Activated naive CD8-positive, alpha-beta T cell (primary cell): ENCODE data around the gene NPDC1.

Experiments
- H3K27ac Mint-ChIP-seq: one replicate; pipeline ENCODE4 v1.8.0; 2021; ENCODE audit warnings: mixed read lengths
- H3K27me3 Mint-ChIP-seq: one replicate; pipeline ENCODE4 v1.8.0; 2021; ENCODE audit warnings: mixed read lengths
- H3K36me3 Mint-ChIP-seq: one replicate; pipeline ENCODE4 v1.8.0; 2021; ENCODE audit warnings: mixed read lengths
- H3K4me1 Mint-ChIP-seq: one replicate; pipeline ENCODE4 v1.8.0; 2021; ENCODE audit warnings: low read depth, mixed read lengths
- H3K4me3 Mint-ChIP-seq: one replicate; pipeline ENCODE4 v1.8.0; 2021; ENCODE audit warnings: mild to moderate bottlenecking, mixed read lengths
- H3K9me3 Mint-ChIP-seq: one replicate; pipeline ENCODE4 v1.8.0; 2021; ENCODE audit warnings: low read depth, mixed read lengths

NPDC1 gene

DNA sequence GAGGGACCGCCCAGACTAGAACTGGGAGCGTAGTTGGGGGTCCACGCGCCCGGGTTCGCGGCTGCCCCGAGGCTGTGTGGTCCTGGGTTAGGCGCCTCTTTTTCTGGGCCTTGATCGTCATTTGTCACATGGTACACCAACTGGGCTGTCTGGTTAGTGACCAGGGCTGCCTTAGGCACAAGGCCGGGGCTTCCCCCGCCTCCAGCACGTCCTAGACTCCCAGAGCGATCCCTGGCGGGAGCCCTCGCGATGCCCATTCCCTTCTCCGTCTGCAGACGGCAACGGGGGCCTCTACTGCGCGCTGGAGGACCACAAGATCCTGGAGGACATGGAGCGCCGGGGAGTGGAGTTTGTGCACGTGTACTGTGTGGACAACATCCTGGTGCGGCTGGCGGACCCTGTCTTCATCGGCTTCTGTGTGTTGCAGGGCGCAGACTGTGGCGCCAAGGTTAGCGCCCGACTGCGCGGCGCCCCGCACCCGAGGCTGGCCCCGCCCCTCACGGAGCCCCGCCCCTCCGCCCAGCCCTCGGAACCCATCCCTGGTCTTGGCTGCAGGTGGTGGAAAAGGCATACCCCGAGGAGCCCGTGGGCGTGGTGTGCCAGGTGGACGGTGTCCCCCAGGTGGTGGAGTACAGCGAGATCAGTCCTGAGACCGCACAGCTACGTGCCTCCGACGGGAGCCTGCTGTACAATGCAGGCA, 32.9 kb upstream of the NPDC1 start:
- Mint-ChIP-seq H3K9me3 (no peaks in the 10 kb centered on the region), H3K4me1 (peaks cover 7% of the 10 kb centered on the region), H3K4me3 (peak overlapping the region; percentile 63), H3K27ac (no peak overlapping the region), H3K36me3 (no peaks in the 10 kb centered on the region), H3K27me3 (no peaks in the 10 kb centered on the region)

DNA sequence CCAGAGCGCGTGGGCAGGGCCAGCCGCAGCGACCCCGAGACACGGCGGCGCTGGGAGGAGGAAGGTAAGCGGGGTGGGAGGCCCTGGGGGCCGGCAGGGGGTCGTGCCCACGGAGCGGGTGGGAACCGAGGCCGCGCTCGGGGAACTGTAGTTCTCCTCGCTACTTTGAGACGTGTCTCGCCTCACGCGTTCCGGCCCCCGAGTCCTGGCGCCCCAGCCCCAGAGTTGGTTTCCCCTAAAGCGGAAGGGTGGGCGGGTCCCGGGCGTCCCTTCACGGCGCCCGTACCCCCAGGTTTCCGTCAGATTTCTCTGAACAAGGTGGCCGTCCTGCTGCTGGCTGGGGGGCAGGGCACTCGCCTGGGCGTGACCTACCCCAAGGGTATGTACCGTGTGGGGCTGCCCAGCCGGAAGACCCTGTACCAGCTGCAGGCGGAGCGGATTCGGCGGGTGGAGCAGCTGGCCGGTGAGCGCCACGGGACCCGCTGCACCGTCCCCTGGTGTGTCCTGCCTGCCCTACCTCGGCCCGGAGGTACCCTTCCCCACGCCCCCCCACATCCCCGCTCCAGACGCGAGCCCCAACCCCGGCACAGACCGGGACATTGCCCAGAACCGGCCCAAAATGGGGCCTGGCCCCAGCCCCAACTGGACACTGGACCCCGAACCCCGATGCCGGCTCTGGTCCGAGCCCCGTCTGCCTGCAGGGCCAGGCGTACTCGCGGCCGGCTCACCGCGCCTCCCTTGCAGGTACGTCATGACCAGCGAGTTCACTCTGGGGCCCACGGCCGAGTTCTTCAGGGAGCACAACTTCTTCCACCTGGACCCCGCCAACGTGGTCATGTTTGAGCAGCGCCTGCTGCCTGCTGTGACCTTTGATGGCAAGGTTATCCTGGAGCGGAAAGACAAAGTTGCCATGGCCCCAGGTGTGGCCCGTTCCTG, 32.0 kb upstream of the NPDC1 start:
- Mint-ChIP-seq H3K36me3 (no peaks in the 10 kb centered on the region), H3K27me3 (no peaks in the 10 kb centered on the region), H3K4me1 (peaks cover 5% of the 10 kb centered on the region), H3K27ac (no peak overlapping the region), H3K9me3 (no peaks in the 10 kb centered on the region), H3K4me3 (peak overlapping the region; percentile 73)

DNA sequence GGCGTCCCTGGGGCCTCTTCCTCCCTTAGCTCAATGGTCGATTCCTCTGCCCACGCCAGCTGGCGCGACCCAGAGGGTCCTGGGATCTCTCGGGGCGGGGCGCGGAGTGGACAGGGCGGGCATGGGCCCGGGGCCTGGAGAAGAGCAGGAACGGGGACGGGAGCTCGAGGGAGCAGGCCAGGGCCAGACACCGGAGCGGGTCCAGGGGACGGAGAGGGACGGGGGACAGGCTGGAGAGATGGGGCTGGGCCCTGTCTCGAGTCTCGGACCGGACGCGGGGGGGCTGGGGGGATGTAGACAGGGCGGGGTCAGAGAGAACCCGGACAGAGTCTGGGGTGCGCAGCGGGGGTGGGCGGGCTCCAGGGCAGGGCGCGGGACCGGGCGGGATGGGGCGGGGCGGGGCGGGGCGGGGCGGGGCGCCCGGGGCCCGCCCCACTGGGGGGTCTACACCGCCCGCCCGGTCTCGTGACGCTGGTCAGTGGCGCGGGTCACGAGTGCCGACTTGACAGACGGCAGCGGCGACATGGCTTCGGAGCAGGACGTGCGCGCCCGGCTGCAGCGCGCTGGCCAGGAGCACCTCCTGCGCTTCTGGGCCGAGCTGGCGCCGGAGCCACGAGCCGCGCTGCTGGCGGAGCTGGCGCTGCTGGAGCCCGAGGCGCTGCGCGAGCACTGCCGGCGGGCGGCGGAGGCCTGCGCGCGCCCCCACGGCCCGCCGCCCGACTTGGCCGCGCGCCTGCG, 31.2 kb upstream of the NPDC1 start, which contains the start of gene UAP1L1:
UAP1L1 (plus strand) TSS at position 508 of the 738 bp plus-strand sequence; CDS start at position 524, 16 bp downstream.
- H3K4me3 Mint-ChIP-seq = peak within 1 kb of the TSS; percentile 74
- no peaks in the 10 kb centered on the region for H3K27me3 Mint-ChIP-seq
- H3K4me1 Mint-ChIP-seq = peaks cover 5% of the 10 kb centered on the region
- H3K9me3 Mint-ChIP-seq = no peaks in the 10 kb centered on the region
- H3K27ac Mint-ChIP-seq = no peak within 1 kb of the TSS
- H3K36me3 Mint-ChIP-seq = no peaks in the 10 kb centered on the region

DNA sequence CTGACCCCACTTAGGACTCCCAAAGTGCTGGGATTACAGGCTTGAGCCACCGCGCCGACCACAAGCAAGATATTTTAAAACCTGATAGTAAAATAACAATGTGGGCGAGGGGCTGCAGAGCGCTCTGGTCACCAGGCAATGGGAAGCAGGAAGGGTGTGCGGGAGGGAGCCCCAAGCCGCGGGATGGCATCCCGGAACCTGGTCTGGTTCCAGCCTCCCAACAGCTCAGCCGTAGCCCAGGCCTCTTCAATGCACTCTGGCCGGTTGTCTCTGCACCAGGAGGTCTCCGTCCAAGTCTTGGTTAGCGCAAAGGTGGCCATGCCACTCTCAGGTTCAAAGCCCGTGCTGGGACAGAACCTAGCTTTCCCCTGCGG, 30.6 kb upstream of the NPDC1 start:
- H3K36me3 Mint-ChIP-seq = no peaks in the 10 kb centered on the region
- peak overlapping the region; percentile 74 for H3K4me3 Mint-ChIP-seq
- H3K9me3 Mint-ChIP-seq = no peaks in the 10 kb centered on the region
- no peak overlapping the region for H3K27ac Mint-ChIP-seq
- H3K27me3 Mint-ChIP-seq = no peaks in the 10 kb centered on the region
- H3K4me1 Mint-ChIP-seq = peaks cover 5% of the 10 kb centered on the region

DNA sequence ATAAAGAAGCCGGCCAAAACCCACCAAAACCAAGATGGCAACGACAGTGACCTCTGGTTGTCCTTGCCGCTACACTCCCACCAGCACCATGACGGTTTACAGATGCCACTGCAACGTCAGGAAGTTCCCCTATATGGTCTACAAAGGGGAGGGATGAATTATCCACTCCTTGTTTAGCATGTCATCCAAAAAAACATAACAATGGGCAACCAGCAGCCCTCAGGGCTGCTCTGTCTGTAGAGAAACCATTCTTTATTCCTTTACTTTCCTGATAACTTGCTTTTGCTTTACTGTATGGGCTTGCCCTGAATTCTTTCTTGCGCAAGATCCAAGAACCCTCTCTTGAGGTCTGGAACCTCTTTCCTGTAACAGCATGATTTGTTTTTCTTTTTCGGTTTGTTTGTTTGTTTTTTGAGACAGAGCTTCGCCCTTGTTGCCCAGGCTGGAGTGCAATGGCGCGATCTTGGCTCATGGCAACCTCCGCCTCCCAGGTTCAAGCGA, 29.3 kb upstream of the NPDC1 start:
- Mint-ChIP-seq H3K9me3 (no peaks in the 10 kb centered on the region), H3K27ac (no peak overlapping the region), H3K27me3 (no peaks in the 10 kb centered on the region), H3K4me1 (peaks cover 9% of the 10 kb centered on the region), H3K36me3 (no peaks in the 10 kb centered on the region), H3K4me3 (no peak overlapping the region)

DNA sequence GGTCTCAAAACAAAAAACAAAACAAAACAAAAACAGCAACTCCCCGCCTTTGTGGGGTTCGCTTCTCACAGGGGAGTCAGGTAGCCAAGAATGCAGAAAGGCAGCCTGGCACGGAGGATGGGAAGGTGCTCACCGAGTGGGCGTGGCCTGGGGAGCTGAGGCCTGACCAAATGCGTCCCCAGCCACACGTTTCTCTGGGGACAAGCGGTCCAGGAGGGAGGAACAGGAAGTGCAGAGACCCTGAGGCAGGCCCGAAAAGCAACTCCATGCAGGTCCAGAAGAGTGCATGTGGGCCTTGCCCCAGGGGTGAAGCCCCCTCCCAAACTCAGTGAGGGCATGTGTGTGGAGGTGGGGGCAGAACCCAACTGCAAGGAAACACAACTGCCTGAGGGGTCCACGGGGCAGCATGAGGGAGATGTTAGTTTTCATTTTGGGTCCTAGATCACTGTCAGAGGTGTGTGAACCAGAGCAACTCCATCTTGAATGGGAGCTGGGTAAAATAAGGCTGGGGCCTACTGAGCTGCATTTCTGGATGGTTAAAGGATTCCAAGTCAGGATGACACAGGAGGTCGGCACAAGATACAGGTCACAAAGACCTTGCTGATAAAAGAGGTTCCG, 28.8 kb upstream of the NPDC1 start:
- peaks cover 7% of the 10 kb centered on the region for H3K4me1 Mint-ChIP-seq
- no peak overlapping the region for H3K27ac Mint-ChIP-seq
- H3K4me3 Mint-ChIP-seq = no peak overlapping the region
- no peaks in the 10 kb centered on the region for H3K27me3 Mint-ChIP-seq
- no peaks in the 10 kb centered on the region for H3K36me3 Mint-ChIP-seq
- no peaks in the 10 kb centered on the region for H3K9me3 Mint-ChIP-seq

DNA sequence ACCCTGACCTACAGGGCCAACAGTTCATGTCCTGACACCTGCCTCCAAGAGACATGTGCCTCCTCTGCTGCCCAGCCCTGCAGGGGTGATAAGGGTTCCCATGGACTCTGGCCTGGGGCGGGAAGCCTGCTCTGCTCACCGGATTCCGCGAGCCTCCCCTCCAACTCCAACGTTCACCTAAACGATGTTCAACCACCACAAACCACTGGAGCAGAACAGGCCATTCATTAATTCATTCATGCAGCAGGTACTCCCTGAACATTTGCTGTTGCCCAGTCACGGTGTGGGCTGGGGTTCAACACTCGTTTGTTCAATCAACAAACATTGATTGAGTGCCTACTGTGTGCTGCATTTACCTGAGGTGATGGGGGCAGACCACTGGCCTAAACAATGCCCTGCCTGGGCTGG, 28.0 kb upstream of the NPDC1 start:
- Mint-ChIP-seq H3K4me1 (peaks cover 6% of the 10 kb centered on the region), H3K4me3 (no peak overlapping the region), H3K9me3 (no peaks in the 10 kb centered on the region), H3K27ac (no peak overlapping the region), H3K36me3 (no peaks in the 10 kb centered on the region), H3K27me3 (no peaks in the 10 kb centered on the region)

DNA sequence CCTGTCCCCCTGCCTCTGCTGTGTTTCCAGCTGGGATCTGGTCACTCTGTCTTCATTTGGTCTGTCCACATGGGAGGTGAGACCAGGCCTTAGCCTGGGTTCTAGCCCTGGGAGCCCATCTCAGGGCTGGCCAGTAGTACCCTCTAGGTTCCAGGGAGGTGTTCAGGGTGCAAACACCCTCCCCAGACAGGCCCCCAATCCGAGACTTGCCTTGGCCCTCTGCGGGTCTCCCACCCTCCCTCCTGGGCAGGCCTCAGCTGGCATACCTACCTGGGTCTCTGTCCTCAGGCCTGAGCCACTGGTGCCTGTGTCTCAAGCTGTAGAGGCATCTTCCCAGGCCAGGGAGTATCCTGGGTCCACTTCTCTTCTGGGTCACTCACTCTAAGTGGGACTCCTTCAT, 25.3 kb upstream of the NPDC1 start:
- Mint-ChIP-seq H3K27ac (no peak overlapping the region), H3K9me3 (no peaks in the 10 kb centered on the region), H3K4me1 (peaks cover 9% of the 10 kb centered on the region), H3K27me3 (no peaks in the 10 kb centered on the region), H3K4me3 (peak overlapping the region; percentile 78), H3K36me3 (no peaks in the 10 kb centered on the region)

DNA sequence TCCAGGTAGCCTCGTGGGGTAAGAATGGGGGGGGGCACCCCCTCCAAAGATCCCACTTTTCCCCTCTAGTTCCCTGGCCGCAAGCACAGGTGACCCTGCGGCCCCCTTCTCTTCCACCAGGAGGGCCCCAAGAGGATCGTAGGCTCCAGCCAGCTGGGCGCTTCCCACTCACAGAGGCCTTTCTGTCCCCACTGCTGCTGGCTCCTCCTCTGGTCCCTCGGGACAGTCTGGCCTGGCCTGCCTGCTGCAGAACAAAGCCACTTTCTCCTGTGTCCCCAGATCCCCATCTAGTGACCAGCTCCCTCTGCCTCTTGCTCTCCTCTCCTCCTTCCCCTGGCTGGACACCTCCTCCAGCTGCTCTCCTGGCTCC, 24.9 kb upstream of the NPDC1 start:
- Mint-ChIP-seq H3K9me3 (no peaks in the 10 kb centered on the region), H3K36me3 (no peaks in the 10 kb centered on the region), H3K4me1 (peaks cover 9% of the 10 kb centered on the region), H3K27ac (no peak overlapping the region), H3K4me3 (peak overlapping the region; percentile 78), H3K27me3 (no peaks in the 10 kb centered on the region)

DNA sequence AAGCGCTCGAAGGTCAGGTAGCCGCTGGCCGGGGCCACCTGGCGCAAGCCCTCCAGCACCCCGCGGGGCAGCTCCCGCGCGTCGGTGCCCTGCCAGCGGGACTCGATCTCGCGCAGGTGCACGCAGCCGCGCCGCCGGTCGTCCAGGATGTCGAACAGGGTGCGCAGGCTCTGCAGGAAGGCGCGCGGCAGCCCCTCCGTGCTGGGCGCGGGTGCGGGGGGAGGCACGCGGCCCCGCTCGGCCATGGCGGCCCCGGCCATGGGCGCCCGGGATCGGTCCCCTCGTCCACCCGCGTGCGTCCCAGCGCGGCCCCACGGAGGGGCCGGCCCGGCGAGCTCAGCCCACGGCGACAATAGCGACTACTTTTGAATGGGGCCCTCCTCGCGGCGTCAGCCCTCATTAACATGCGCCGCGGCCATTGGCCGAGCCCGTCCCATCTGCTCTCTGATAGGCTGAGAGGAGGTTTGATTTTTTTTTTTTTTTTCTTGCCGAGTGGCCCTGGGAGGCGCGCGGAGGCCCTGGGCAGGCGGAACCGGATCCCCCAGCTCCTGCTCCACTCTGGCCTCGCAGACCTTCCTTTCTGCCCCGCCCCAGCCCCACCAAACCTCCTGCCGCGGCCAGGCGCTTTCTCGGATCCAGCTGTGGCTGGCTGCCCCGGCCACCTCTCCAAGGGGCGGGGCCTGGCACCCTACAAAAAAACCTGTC, 24.4 kb upstream of the NPDC1 start, which contains the start of gene SAPCD2:
SAPCD2 (minus strand) TSS at position 357 of the 705 bp plus-strand sequence; CDS start at position 260, 97 bp downstream.
- no peaks in the 10 kb centered on the region for H3K27me3 Mint-ChIP-seq
- no peaks in the 10 kb centered on the region for H3K36me3 Mint-ChIP-seq
- no peak within 1 kb of the TSS for H3K27ac Mint-ChIP-seq
- H3K9me3 Mint-ChIP-seq = no peaks in the 10 kb centered on the region
- peaks cover 9% of the 10 kb centered on the region for H3K4me1 Mint-ChIP-seq
- peak within 1 kb of the TSS; percentile 78 for H3K4me3 Mint-ChIP-seq

DNA sequence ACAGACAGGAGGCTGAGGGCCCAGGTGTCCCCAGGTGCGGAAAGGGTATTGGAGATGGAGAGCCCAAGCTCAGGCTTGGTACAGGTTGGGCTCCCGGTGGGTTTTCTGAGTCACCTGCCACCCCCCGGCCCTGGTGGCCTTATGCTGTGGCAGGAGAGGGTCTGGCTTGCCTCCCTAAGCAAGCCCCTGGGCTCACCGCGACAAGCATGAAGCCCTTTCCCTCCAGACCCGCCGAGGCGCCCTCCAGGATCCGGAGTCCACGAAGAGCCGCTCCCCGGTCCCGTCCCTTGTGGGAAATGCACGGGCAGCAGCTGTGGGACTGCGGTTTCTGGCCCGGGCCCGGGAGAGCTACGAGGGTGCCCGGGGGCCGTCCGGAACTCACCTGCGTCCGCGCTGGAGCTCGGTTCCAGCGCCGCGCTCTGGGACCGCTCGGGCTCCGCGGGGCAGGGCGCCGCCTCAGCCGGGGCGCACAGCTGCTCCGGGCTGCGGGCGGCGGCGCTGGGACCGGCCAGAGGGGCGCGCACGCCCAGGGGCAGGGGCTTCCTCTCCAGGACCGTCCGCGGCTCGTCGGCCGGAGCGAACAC, 23.6 kb upstream of the NPDC1 start:
- peaks cover 9% of the 10 kb centered on the region for H3K4me1 Mint-ChIP-seq
- no peaks in the 10 kb centered on the region for H3K27me3 Mint-ChIP-seq
- no peaks in the 10 kb centered on the region for H3K9me3 Mint-ChIP-seq
- no peak overlapping the region for H3K27ac Mint-ChIP-seq
- peak overlapping the region; percentile 38 for H3K4me3 Mint-ChIP-seq
- no peaks in the 10 kb centered on the region for H3K36me3 Mint-ChIP-seq

DNA sequence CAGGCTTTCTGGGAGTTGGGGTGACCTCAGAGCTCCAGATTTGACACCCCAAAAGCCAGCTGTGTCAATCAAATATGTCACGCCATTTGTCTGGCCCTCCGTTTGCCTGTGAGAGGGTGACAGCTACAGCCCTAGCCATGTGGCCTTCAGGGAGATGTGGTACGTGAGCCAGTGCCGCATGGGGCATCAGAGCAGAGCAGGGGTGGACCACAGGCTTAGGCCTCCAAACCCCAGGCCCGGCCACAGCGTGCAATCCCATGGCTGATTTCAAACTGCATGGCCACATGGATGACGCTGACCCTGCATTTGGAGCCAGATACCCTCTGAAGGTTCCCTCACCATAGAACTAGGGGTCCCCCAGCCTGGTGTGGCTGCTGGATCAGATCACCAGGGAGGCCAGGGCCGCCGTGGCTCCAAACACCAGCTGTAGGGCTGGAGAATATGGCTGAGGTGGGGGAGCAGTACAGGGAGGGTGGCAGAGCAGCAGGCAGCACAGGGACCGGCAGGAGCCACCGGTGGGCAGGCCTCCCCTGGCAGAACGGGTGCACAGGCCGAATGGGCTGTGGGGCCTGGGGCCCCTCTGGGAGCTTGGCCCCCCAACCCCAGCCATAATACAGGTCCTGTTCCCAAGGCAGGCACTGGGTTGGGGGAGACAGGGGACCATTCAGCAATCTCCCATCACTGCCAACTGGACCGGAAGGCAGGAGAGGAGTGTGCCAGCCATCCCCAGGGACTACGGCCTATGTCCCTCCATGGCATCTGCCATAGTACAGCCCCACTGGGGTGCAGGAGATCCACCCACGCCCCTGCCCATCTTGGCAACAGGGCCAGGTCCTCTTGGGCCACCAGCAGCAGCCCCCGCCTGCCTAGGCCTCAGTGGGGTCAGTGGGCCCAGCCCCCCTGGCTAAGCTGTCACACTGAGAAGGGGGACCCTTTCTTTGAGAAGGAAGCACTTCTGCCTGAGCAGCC, 22.8 kb upstream of the NPDC1 start:
- Mint-ChIP-seq H3K9me3 (no peaks in the 10 kb centered on the region), H3K27me3 (no peaks in the 10 kb centered on the region), H3K4me3 (peak overlapping the region; percentile 38), H3K4me1 (peaks cover 9% of the 10 kb centered on the region), H3K36me3 (no peaks in the 10 kb centered on the region), H3K27ac (no peak overlapping the region)
